NT2/D1 (cell line): ENCODE measurements around the gene SLCO1B1.
"Not testable (repeated sequence)": the region's sequence is repeated elsewhere in the genome, so short reads cannot be mapped to it uniquely, and the experiment has no call there.

Source experiments
- DNase-seq: peaks from one replicate; pipeline ENCODE4 v3.0.0-alpha.2; 2011; ENCODE audit warnings: low read depth, low spot score
- H3K27me3 ChIP-seq: 2 replicates; pipeline ENCODE4 v1.6.0; 2011; ENCODE audit warnings: mild to moderate bottlenecking; ENCODE audit not compliant: insufficient read length, insufficient read depth
- H3K36me3 ChIP-seq: 2 replicates; pipeline ENCODE4 v1.6.1; 2011; ENCODE audit warnings: mild to moderate bottlenecking, low read length, mixed read lengths; ENCODE audit not compliant: insufficient read depth, insufficient read length
- H3K4me1 ChIP-seq: 2 replicates; pipeline ENCODE4 v1.5.1; 2011; ENCODE audit not compliant: insufficient read depth, insufficient read length
- H3K4me3 ChIP-seq: 2 replicates; pipeline ENCODE4 v1.5.1; 2011; ENCODE audit warnings: low read depth; ENCODE audit not compliant: insufficient read length
- H3K9ac ChIP-seq: 2 replicates; pipeline ENCODE4 v1.6.0; 2011; ENCODE audit warnings: low read depth; ENCODE audit not compliant: insufficient read length
- H3K9me3 ChIP-seq: 2 replicates; pipeline ENCODE4 v1.5.1; 2011; ENCODE audit warnings: mild to moderate bottlenecking, low read length; ENCODE audit not compliant: insufficient read depth
- SUZ12 ChIP-seq: IDR thresholded peaks from 2 replicates; pipeline ENCODE4 v1.6.1; 2011; ENCODE audit not compliant: insufficient read length, insufficient read depth; ENCODE audit errors: extremely low read depth
- YY1 ChIP-seq: IDR thresholded peaks from 2 replicates; pipeline ENCODE4 v1.6.1; 2011; ENCODE audit not compliant: insufficient read length, insufficient read depth
- ZNF274 ChIP-seq: IDR thresholded peaks from 2 replicates; pipeline ENCODE4 v1.6.1; 2011; ENCODE audit warnings: mild to moderate bottlenecking, low read depth, low read length

Gene SLCO1B1

GRCh38 chr12:21172079-21172478 is 41.1 kb downstream of the SLCO1B1 start:
- TF ChIP-seq YY1 (no peak), SUZ12 (no peak), ZNF274 (no peak)
- no peaks in the 10 kb centered on the region for H3K4me1 ChIP-seq
- no peaks in the 10 kb centered on the region for H3K36me3 ChIP-seq
- no peaks in the 10 kb centered on the region for H3K9me3 ChIP-seq
- no peak overlapping the region for H3K4me3 ChIP-seq
- no peaks in the 10 kb centered on the region for H3K27me3 ChIP-seq
- peak; percentile 25 for DNase-seq
- H3K9ac ChIP-seq = no peak overlapping the region

- Histone ChIP-seq H3K27me3 (no peaks in the 10 kb centered on the region), H3K4me3 (no peak overlapping the region), H3K36me3 (no peaks in the 10 kb centered on the region), H3K4me1 (no peaks in the 10 kb centered on the region), H3K9ac (no peak overlapping the region), H3K9me3 (no peaks in the 10 kb centered on the region)
- no peak for DNase-seq
- TF ChIP-seq ZNF274 (no peak), SUZ12 (no peak), YY1 (no peak)
Observed at GRCh38 chr12:21183721-21184275, 52.8 kb downstream of the SLCO1B1 start.

- H3K36me3 ChIP-seq = no peaks in the 10 kb centered on the region
- DNase-seq = no peak
Observed at GRCh38 chr12:21190016-21190415, 59.0 kb downstream of the SLCO1B1 start.

GRCh38 chr12:21214433-21214832 is 83.4 kb downstream of the SLCO1B1 start:
- not testable (repeated sequence) for H3K27me3 ChIP-seq
- peak; percentile 77 for DNase-seq
- H3K4me3 ChIP-seq = peak overlapping the region; percentile 60

More at GRCh38 chr12:21190016-21190415, 59.0 kb downstream of the SLCO1B1 start:
- no peak overlapping the region for H3K4me3 ChIP-seq
- H3K9ac ChIP-seq = no peak overlapping the region
- no peaks in the 10 kb centered on the region for H3K27me3 ChIP-seq
- TF ChIP-seq SUZ12 (no peak), ZNF274 (no peak), YY1 (no peak)
- H3K9me3 ChIP-seq = no peaks in the 10 kb centered on the region
- no peaks in the 10 kb centered on the region for H3K4me1 ChIP-seq

GRCh38 chr12:21219206-21219605 is 88.2 kb downstream of the SLCO1B1 start:
- no peak for DNase-seq
- no peaks in the 10 kb centered on the region for H3K36me3 ChIP-seq
- no peaks in the 10 kb centered on the region for H3K27me3 ChIP-seq
- no peak overlapping the region for H3K9ac ChIP-seq
- TF ChIP-seq SUZ12 (no peak), ZNF274 (no peak), YY1 (no peak)
- H3K4me3 ChIP-seq = no peak overlapping the region
- no peaks in the 10 kb centered on the region for H3K4me1 ChIP-seq
- H3K9me3 ChIP-seq = peaks cover 10% of the 10 kb centered on the region; the same call in 1 of the 2 replicates

More at GRCh38 chr12:21214433-21214832, 83.4 kb downstream of the SLCO1B1 start:
- TF ChIP-seq YY1 = peak; percentile 20
- not testable (repeated sequence) for H3K9me3 ChIP-seq, H3K4me1 ChIP-seq, H3K36me3 ChIP-seq
- peak overlapping the region; percentile 58 for H3K9ac ChIP-seq

- no peaks in the 10 kb centered on the region for H3K4me1 ChIP-seq
- H3K27me3 ChIP-seq = no peaks in the 10 kb centered on the region
- no peak for DNase-seq
- no peak overlapping the region for H3K9ac ChIP-seq
- TF ChIP-seq SUZ12 = no peak
- no peak for TF ChIP-seq ZNF274
- TF ChIP-seq YY1 = no peak
- H3K9me3 ChIP-seq = peaks cover 10% of the 10 kb centered on the region; the same call in 1 of the 2 replicates
- H3K36me3 ChIP-seq = no peaks in the 10 kb centered on the region
- H3K4me3 ChIP-seq = no peak overlapping the region
Observed at GRCh38 chr12:21220266-21220665, 89.3 kb downstream of the SLCO1B1 start.

GRCh38 chr12:21221072-21221471 is 90.1 kb downstream of the SLCO1B1 start:
- H3K27me3 ChIP-seq = no peaks in the 10 kb centered on the region
- DNase-seq = no peak

GRCh38 chr12:21221778-21222177 is 90.8 kb downstream of the SLCO1B1 start:
- TF ChIP-seq YY1 (no peak), ZNF274 (no peak), SUZ12 (no peak)
- H3K4me1 ChIP-seq = no peaks in the 10 kb centered on the region
- H3K9ac ChIP-seq = no peak overlapping the region
- peaks cover 4% of the 10 kb centered on the region for H3K36me3 ChIP-seq
- no peak for DNase-seq
- H3K4me3 ChIP-seq = no peak overlapping the region
- no peaks in the 10 kb centered on the region for H3K27me3 ChIP-seq
- H3K9me3 ChIP-seq = no peaks in the 10 kb centered on the region

More at GRCh38 chr12:21221072-21221471, 90.1 kb downstream of the SLCO1B1 start:
- Histone ChIP-seq H3K36me3 (peaks cover 4% of the 10 kb centered on the region), H3K4me1 (no peaks in the 10 kb centered on the region), H3K9ac (no peak overlapping the region), H3K9me3 (peaks cover 4% of the 10 kb centered on the region; the same call in 1 of the 2 replicates), H3K4me3 (no peak overlapping the region)
- TF ChIP-seq SUZ12 (no peak), ZNF274 (no peak), YY1 (no peak)
